ENCODE data around the gene MR1. TPM values are rescaled to one million over a fixed set of nuclear protein-coding genes. Genes with fewer than 3 reads are reported as not detected.

MR1 gene
- total and polyA plus RNA-seq, 2 of the 13 experiments (the other 11 are each of a cell fraction or from before 2014, with no cell fraction given), result 7.7 to 10.4 TPM

DNA sequence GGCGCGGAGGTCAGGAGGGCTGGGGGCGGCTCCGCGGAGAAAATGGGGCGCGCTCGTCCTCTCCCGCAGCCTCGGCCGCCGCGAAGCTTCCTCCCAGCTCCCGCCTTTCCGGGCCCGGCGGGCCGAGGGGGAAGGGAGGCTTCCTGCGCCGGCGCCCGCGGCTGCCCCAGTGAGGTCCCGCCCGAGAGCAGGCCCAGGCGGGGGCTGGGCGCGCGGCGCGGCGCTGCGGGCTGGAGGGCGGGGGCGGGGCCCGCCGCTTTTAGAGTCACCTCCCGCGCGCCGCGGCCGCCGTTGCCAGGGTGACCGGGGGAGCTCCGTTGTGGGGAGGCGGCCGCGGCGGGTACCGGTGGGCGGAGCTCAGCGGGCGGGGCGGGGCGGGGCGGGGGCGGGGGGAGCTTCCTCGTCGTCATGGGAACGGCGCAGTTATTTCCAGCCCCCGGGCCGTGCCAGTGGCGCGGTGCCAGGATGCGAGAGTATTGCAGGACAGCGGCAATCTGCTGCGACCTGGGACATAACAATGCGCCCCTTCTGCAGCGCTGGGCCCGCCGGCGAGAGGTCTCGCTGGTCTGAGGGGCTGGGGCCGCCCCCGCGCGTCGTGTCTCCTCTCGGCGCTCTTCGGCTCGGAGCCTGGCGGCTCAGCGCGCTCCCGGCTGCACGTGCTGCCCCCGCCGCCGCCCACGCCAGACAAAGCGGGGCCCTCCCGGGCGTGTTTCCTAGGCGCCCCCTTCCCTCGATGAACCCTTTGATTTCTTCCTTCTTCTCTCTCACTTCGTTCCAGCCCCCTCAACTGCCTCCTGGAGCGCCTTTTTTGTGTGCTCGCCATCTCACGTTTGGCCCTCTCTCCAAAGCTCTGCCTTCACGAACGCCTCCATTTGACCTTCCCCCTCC is 71.6 kb downstream of the MR1 start (continued):
- TF ChIP-seq, protein P1, sequence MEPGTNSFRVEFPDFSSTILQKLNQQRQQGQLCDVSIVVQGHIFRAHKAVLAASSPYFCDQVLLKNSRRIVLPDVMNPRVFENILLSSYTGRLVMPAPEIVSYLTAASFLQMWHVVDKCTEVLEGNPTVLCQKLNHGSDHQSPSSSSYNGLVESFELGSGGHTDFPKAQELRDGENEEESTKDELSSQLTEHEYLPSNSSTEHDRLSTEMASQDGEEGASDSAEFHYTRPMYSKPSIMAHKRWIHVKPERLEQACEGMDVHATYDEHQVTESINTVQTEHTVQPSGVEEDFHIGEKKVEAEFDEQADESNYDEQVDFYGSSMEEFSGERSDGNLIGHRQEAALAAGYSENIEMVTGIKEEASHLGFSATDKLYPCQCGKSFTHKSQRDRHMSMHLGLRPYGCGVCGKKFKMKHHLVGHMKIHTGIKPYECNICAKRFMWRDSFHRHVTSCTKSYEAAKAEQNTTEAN (CRISPR knock-in tag; conservative IDR thresholded peaks at IDR 0.05), result peak; percentile 79
- TF ChIP-seq, protein P2, sequence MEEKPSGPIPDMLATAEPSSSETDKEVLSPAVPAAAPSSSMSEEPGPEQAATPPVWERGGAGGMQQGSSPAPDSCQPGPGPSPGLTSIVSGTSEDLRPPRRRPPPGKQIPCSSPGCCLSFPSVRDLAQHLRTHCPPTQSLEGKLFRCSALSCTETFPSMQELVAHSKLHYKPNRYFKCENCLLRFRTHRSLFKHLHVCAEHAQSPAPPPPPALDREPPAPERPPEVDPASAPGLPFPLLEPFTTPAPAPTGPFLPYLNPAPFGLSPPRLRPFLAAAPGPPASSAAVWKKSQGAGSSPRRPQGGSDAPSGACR (CRISPR knock-in tag; IDR thresholded peaks at IDR 0.05), result peak; percentile 47; the same call in 1 of the 2 replicates
- TF ChIP-seq HOXA3 (CRISPR knock-in tag; IDR thresholded peaks at IDR 0.05) (peak; percentile 56), RBAK (CRISPR knock-in tag; IDR thresholded peaks at IDR 0.05) (no peak), ZNF530 (CRISPR knock-in tag; IDR thresholded peaks at IDR 0.05; ENCODE audit: low read depth) (no peak)
- TF ChIP-seq, protein P3, sequence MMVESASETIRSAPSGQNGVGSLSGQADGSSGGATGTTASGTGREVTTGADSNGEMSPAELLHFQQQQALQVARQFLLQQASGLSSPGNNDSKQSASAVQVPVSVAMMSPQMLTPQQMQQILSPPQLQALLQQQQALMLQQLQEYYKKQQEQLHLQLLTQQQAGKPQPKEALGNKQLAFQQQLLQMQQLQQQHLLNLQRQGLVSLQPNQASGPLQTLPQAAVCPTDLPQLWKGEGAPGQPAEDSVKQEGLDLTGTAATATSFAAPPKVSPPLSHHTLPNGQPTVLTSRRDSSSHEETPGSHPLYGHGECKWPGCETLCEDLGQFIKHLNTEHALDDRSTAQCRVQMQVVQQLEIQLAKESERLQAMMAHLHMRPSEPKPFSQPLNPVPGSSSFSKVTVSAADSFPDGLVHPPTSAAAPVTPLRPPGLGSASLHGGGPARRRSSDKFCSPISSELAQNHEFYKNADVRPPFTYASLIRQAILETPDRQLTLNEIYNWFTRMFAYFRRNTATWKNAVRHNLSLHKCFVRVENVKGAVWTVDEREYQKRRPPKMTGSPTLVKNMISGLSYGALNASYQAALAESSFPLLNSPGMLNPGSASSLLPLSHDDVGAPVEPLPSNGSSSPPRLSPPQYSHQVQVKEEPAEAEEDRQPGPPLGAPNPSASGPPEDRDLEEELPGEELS (CRISPR knock-in tag; IDR thresholded peaks at IDR 0.05), result no peak
- TF ChIP-seq, protein P4, sequence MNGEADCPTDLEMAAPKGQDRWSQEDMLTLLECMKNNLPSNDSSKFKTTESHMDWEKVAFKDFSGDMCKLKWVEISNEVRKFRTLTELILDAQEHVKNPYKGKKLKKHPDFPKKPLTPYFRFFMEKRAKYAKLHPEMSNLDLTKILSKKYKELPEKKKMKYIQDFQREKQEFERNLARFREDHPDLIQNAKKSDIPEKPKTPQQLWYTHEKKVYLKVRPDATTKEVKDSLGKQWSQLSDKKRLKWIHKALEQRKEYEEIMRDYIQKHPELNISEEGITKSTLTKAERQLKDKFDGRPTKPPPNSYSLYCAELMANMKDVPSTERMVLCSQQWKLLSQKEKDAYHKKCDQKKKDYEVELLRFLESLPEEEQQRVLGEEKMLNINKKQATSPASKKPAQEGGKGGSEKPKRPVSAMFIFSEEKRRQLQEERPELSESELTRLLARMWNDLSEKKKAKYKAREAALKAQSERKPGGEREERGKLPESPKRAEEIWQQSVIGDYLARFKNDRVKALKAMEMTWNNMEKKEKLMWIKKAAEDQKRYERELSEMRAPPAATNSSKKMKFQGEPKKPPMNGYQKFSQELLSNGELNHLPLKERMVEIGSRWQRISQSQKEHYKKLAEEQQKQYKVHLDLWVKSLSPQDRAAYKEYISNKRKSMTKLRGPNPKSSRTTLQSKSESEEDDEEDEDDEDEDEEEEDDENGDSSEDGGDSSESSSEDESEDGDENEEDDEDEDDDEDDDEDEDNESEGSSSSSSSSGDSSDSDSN (CRISPR knock-in tag; IDR thresholded peaks at IDR 0.05), result 0 out of 2 replicates have a peak, but pooled peaks have one; percentile 36
- TF ChIP-seq, protein P5, sequence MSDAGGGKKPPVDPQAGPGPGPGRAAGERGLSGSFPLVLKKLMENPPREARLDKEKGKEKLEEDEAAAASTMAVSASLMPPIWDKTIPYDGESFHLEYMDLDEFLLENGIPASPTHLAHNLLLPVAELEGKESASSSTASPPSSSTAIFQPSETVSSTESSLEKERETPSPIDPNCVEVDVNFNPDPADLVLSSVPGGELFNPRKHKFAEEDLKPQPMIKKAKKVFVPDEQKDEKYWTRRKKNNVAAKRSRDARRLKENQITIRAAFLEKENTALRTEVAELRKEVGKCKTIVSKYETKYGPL (CRISPR knock-in tag; IDR thresholded peaks at IDR 0.05), result 0 out of 2 replicates have a peak, but pooled peaks have one; percentile 32
- TF ChIP-seq, protein P6, sequence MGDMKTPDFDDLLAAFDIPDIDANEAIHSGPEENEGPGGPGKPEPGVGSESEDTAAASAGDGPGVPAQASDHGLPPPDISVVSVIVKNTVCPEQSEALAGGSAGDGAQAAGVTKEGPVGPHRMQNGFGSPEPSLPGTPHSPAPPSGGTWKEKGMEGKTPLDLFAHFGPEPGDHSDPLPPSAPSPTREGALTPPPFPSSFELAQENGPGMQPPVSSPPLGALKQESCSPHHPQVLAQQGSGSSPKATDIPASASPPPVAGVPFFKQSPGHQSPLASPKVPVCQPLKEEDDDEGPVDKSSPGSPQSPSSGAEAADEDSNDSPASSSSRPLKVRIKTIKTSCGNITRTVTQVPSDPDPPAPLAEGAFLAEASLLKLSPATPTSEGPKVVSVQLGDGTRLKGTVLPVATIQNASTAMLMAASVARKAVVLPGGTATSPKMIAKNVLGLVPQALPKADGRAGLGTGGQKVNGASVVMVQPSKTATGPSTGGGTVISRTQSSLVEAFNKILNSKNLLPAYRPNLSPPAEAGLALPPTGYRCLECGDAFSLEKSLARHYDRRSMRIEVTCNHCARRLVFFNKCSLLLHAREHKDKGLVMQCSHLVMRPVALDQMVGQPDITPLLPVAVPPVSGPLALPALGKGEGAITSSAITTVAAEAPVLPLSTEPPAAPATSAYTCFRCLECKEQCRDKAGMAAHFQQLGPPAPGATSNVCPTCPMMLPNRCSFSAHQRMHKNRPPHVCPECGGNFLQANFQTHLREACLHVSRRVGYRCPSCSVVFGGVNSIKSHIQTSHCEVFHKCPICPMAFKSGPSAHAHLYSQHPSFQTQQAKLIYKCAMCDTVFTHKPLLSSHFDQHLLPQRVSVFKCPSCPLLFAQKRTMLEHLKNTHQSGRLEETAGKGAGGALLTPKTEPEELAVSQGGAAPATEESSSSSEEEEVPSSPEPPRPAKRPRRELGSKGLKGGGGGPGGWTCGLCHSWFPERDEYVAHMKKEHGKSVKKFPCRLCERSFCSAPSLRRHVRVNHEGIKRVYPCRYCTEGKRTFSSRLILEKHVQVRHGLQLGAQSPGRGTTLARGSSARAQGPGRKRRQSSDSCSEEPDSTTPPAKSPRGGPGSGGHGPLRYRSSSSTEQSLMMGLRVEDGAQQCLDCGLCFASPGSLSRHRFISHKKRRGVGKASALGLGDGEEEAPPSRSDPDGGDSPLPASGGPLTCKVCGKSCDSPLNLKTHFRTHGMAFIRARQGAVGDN (CRISPR knock-in tag; IDR thresholded peaks at IDR 0.05), result peak; percentile 90
